ENCODE measurements around the gene CHN2. TPM values are rescaled to one million over a fixed set of nuclear protein-coding genes. Genes with fewer than 3 reads are reported as not detected.

CHN2 gene
- total RNA-seq, 1 donor from 2014 or later = 0.64 TPM

- Mint-ChIP-seq H3K27me3 (ENCODE audit: unreplicated experiment) (peaks cover 19% of the 10 kb centered on the region), H3K9me3 (ENCODE audit: unreplicated experiment) (no peaks in the 10 kb centered on the region), H3K36me3 (ENCODE audit: unreplicated experiment) (no peaks in the 10 kb centered on the region), H3K4me1 (ENCODE audit: unreplicated experiment) (peaks cover 7% of the 10 kb centered on the region), H3K27ac (ENCODE audit: unreplicated experiment) (no peak overlapping the region), H3K4me3 (ENCODE audit: unreplicated experiment) (no peak overlapping the region)
- DNase-seq (ENCODE audit: extremely low spot score, unreplicated experiment) = no peak
- TF ChIP-seq CTCF (IDR thresholded peaks at IDR 0.05) = no peak
These were observed 285.0 kb downstream of the CHN2 start for GRCh38 chr7:29479301-29480200.

- Mint-ChIP-seq H3K27ac (ENCODE audit: unreplicated experiment) (no peak overlapping the region), H3K9me3 (ENCODE audit: unreplicated experiment) (no peaks in the 10 kb centered on the region), H3K27me3 (ENCODE audit: unreplicated experiment) (peaks cover 10% of the 10 kb centered on the region), H3K4me3 (ENCODE audit: unreplicated experiment) (no peak overlapping the region), H3K4me1 (ENCODE audit: unreplicated experiment) (peaks cover 7% of the 10 kb centered on the region), H3K36me3 (ENCODE audit: unreplicated experiment) (no peaks in the 10 kb centered on the region)
- TF ChIP-seq CTCF (IDR thresholded peaks at IDR 0.05) = no peak
- DNase-seq (ENCODE audit: extremely low spot score, unreplicated experiment) = no peak
These were observed 285.9 kb downstream of the CHN2 start for GRCh38 chr7:29480451-29480850.

- no peak for TF ChIP-seq CTCF (IDR thresholded peaks at IDR 0.05)
- Mint-ChIP-seq H3K27me3 (ENCODE audit: unreplicated experiment) (peaks cover 6% of the 10 kb centered on the region), H3K4me3 (ENCODE audit: unreplicated experiment) (no peak overlapping the region), H3K4me1 (ENCODE audit: unreplicated experiment) (peaks cover 7% of the 10 kb centered on the region), H3K27ac (ENCODE audit: unreplicated experiment) (no peak overlapping the region), H3K36me3 (ENCODE audit: unreplicated experiment) (no peaks in the 10 kb centered on the region), H3K9me3 (ENCODE audit: unreplicated experiment) (no peaks in the 10 kb centered on the region)
- DNase-seq (ENCODE audit: extremely low spot score, unreplicated experiment) = no peak
These were observed 286.5 kb downstream of the CHN2 start for GRCh38 chr7:29480934-29481651.

- H3K9me3 Mint-ChIP-seq (ENCODE audit: unreplicated experiment) = no peaks in the 10 kb centered on the region
- no peak for TF ChIP-seq CTCF (IDR thresholded peaks at IDR 0.05)
- H3K36me3 Mint-ChIP-seq (ENCODE audit: unreplicated experiment) = no peaks in the 10 kb centered on the region
- peaks cover 7% of the 10 kb centered on the region for H3K4me1 Mint-ChIP-seq (ENCODE audit: unreplicated experiment)
- H3K4me3 Mint-ChIP-seq (ENCODE audit: unreplicated experiment) = no peak overlapping the region
- H3K27ac Mint-ChIP-seq (ENCODE audit: unreplicated experiment) = no peak overlapping the region
- no peak for DNase-seq (ENCODE audit: extremely low spot score, unreplicated experiment)
- peaks cover 6% of the 10 kb centered on the region for H3K27me3 Mint-ChIP-seq (ENCODE audit: unreplicated experiment)
These were observed 287.5 kb downstream of the CHN2 start for GRCh38 chr7:29482056-29482455.

Measured in osteocyte (in vitro differentiated cells).